ENCODE data around the gene SYT1.
A peak's percentile ranks its signal among the peaks of the same experiment; 100 is the strongest.
"Not testable (repeated sequence)": the region's sequence is repeated elsewhere in the genome, so short reads cannot be mapped to it uniquely, and the experiment has no call there.

Gene SYT1

DNA sequence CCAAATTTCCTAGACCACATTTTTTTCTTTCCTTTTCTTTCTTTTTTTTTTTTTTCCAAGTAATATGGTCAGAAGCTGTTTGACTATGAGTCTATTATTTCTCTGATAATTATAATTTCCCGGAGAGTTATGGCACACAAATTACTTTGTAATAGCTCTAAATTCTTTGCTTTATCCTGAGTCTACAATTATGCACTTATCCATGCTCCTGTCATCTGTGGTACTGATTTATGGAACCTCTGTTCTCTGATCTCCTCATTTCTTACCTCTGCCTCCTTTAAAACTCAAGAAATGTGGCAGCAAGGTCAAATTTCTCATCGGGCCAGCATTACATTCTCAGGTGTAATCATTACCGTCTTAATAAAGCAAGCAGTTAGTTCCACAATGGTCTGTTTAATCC, 544.1 kb downstream of the SYT1 start:
- no peak for DNase-seq

DNA sequence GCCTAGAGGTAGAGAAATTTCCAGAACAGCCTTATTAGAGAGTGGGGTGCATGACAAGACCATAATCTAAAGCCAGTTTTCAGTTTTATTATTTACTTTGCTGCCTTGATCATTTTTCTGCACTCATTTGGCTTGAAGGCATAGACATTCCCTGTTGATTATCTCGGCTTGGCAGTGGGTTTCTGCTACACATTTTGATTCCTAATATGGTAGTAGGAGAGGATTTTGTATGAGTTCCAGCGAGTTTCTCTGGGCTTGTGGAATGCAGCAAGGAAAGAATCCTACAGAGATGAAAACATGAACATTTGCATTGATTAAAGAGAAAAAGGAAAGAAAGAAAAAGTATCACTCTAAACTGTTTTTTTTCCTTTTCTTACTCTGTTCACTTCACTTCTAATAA, 545.0 kb downstream of the SYT1 start:
- DNase-seq = no peak

DNA sequence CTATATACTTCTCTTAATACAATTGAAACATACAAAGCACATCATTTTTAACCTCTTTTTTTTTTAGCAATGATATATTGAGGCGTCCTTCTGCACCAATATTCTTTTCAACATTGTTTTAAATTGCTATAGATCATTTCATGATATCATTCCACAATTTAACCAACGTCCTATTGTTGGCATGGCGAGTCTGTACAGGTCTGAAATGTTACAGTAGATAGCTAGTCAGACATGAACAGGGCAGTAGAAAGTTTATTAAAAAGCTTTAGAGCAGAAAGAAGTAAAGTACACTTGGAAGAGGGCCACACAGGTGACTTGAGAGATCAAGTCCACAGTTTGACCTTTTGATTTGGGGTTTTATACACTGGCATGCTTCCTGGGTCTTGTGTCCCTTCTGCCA, 547.2 kb downstream of the SYT1 start:
- no peak for DNase-seq

DNA sequence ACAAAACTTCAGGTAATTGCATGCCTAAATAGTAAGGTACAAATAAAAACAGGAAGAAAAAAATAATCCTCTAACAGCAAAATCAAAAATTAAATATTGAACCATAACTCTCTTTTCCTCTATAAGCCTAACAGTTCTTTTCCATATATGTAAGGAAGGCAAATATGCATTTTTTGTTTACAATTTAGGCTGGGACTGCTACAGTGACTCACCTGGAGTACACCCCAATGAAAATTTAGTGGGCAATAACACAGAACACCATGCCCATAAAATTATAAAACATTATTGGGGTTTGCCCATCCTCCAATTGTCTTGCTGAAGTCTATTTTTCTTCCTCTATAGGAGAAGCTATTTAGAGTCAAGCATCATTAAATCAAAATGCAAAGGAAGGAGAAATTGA, 549.2 kb downstream of the SYT1 start:
- no peak for DNase-seq

DNA sequence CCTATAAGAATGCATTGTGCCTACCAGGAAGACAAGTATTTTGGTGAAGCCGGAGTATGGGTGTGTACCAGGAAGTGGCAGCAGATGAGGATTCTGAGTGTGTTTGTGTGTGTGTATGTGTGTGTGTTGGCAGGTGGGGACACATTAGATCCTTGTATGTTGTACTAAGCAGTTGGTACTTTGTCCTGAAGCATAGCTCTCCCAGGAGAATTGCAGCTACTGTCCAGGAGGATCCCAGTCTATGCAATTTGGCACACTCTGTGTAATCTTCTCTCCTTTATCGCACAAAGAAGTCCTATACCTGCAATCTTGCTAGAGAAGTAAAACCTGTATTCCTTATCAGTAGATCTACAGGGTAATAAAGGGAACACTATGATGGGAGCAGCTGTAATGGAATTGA, 549.7 kb downstream of the SYT1 start:
- DNase-seq = no peak

DNA sequence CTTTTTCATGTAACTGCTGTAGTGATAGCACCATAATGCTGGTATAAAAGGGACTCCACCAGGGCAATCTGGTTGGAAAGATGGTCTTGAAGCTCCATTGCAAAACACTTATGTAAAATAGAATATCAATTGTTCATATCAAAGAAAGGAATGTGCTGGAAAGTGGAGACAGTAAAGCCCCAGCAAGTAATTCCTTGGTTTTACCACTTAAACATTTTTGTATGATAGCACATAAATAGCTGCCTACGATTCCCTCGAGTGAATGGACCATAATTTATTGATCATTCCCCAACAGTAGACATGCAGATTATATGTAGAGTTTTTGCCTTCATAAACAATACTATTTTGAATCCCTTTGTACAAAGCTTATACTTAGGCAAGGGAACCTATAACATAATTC, 550.7 kb downstream of the SYT1 start:
- no peak for DNase-seq

DNA sequence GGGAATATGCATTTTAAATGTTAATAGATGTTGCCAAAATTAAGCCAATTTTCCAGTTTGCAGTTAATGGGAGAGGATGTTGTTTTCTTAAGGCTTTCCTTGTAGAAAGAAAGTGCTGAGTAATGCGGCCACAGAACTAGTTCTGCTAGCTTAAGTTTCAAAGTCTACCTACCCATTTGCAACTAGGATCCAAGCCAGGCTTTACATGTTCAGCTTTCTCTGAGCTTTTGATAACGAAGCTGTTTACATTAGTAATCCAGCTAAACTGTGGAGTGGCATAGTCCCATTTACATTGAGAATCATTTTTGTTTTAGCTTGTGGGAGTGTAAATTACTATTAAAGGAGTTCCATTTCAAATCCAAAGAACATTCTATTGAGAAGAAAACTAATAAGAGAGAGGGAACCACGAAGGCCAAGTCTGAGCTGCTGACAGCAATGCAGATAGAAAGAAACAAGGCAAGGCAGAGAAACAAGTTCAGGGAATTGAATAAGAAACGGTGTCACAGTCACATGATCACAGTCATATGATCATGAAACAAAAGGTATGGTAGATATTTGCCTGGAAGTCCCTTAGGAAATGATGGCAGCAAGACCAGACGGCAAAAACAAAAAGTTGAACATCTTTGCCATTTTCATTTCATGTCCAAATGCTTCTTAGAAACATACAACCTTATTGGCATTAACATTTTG, 551.3 kb downstream of the SYT1 start:
- DNase-seq = no peak

DNA sequence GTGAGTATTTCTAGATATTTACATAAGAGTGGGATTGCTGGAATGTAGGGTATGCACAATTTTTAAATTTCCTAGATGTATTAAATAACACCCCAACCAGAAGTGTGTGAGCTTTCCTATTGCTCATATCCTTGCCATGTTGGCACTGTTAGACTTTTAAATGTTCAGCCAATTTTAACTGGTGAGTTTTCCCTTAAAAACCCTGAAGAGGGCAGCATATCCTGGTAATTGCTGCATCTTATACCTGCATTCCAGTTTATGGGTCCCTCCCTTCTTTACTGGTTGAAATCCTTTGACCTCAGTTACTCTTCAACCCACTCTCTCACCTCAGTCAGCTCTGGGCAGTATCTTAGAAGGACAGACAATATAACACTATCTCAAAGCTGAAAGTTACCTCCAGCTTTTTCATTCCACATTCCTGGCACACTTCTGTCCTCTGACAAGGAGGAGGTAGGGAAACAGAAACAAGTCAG, 555.6 kb downstream of the SYT1 start:
- peak; percentile 42 for DNase-seq

DNA sequence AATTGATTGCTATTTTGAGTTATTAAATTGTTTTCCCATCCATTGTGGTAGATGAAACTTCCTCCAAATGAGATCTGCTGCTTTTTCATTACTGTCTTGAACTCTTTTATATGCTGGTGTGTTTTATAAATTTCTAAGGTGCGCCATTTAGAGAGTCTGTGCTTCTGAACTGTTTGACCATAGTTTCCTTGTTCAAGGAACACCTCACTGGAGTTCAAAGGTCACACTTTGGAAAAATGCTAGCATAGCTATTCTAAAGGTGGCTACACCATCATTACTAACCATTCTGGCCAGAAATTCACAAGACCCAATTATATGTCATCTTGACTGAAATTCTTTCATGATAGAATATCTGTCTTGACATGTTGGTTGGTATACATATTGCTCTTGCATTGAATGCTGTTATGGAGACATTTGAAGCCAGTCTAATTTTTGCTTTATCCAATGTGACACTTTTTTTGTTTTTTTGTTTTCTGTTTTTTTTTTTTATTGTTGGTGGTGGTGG, 556.7 kb downstream of the SYT1 start:
- no peak for DNase-seq

DNA sequence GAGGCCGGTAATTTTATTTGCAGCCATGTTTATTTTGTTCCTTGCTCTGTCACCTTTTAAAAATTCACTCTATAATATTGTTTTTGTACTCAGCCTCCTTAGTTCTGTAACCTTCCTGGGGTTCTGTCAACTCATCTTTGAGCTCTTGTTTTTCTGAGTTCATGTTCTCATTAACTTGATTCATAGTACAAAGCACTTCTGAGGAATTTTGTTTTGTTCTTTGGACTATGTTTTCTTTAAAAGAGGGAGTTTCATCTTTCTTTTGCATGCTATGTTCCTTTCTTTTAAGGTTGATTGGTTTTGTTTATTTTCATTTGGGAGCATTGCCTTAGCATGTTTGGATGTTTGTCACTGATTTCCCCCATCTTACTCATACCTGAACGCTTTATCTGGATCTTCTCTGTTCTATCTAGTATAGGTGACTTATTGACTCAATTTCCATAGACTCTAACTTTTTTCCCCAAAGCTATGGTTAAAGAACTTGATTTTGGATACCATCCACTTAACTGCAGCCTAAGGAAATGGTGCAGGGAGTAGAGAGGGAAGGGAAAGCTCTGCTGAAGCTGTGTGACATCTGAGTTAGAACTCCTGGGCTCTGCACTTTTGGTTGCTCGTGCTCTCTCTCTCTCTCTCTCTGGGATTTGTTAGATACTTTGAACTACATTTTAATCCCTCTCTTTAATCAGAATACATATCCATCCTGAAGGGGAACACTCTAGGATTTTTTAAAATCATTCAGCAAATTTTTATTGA, 557.7 kb downstream of the SYT1 start:
- no peak for DNase-seq

DNA sequence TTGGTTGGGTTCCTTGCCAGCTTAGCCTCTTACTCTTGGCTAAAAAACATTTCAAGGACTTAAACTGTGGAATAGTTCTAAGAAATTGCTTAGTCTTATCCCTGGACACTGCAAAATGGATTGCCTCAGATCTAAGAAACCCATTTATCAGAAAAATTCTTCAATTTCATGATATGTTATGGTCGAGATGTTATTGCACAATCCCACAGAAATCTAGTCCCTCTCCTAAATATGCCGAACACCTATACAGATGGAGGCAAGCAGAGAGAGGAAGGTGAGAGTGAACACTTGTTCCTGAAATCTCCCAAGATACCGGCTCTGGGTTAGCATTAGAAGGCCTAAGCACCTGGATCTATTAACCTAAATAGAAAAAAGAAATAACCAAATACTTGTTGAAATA, 559.0 kb downstream of the SYT1 start:
- DNase-seq = no peak

DNA sequence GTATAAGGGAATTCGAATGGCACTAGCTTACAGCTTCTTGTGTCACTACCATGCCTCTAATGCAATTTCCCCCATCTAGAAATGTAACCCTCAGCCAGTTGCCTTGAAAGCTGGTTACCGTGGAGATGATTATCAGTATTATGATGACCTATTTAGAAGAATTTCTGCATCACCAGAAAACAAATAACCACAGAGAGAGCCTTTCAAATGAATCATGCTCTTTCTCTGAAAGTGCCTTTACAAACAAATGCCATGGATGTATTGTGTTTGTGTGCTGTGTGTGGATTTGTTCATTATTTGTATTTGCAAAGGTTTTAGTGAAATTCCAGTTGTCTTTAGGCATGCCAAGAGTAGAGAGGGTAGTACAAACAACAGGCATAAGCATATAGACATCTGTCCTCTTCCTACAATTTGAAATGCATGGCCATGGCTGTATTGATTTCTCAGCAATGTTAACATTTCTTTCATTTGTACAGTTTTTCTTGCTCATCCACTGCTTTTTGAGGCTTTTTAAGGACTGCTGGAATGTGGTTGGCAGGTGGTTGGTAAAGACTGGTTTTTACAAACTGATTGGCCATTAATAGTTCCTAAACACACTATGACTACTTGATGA, 559.6 kb downstream of the SYT1 start:
- no peak for DNase-seq

DNA sequence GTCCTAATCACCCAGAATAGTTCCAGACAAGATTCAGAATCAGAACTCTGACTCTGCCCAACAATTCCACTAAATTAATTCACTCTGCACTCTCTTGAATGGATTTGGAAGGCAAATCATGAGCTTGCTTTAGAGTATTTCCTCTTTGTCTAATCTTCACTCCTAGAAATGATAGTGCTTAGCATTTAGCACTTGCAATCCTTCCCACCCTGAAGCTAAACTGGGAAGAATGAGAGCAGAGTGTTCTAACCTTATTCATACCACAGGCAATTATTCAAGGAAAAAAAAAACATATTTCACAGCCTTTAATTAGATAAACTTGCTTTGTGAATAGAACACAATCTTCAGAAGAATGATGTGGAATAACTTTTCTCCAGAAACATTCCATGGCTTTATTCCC, 561.5 kb downstream of the SYT1 start:
- no peak for DNase-seq

DNA sequence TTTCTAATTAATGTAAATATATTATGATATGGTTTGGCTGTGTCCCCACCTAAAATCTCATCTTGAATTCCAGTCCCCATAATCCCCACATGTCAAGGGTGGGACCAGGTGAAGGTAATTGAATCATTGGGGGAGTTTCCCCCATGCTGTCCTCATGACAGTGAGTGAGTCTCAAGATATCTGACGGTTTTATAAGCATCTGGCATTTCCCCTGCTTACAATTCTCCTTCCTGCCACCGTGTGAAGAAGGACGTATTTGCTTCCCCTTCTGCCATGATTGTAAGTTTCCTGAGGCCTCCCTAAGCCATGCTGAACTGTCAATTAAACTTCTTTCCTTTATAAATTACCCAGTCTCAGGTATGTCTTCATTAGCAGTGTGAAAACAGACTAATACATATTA, 562.2 kb downstream of the SYT1 start:
- not testable (repeated sequence) for DNase-seq

DNA sequence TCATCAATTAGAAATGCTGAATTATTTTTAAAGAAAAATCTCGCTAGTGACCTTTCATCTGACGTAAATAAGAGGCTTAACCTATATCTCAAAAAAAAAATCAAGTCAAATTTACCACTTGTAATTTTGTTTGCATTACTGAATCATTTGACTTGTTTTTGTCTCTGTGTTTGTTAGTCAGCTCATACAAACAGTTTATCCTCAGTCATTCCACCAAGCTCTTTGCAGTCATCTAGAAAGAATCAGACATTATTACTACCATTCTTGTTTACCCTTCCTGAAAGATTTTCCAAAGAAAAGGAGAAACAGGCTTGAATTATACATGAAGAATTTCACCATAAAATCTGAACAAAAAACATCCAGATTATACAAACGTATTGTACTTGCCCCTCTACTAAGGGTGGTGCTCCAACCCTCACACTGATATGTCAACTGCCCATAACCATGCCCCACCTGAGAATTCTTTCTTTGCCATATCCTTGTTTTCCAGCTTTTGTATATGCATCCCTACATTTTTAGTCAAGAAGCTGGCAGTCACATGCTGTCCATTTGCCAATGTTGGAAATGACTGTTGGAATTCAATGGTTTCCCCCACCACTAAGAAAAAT, 569.0 kb downstream of the SYT1 start:
- no peak for DNase-seq

DNA sequence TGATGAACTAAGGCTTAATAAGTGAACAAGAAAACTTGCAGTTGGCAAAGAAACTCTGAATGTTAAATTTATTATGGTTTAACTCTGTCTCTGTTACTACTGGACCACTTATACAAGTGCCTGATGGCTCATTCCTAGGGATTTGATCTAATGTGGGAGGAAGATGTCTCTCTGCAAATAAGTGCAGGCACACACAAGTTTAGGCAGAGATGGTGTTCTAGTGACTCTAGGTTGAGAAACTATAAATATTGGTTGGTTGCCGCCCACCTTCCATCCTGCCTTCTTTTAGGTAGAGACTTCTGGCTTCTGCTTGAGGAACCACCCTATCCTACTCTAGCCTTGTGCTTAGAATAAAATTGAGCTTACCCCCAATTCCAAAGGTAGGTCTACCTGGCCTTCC, 570.0 kb downstream of the SYT1 start:
- no peak for DNase-seq

DNA sequence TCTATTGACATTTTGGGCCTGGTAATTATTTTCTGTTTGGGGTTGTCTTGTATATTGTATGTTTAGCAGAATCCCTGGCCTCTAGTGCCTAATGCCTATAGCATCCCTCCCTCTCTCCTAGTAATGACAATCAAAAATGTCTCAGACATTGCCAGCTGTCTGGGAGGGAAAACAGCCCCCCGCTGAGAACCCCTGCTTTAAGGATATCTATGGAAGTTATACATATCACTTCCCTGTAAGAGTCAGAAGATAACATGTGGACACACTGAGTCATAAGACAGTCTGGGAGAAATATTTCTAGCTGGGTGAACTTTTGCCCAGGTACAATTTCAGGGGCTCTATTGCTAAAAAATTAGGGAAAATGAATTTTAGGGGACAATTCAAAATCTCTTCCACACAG, 571.2 kb downstream of the SYT1 start:
- no peak for DNase-seq

DNA sequence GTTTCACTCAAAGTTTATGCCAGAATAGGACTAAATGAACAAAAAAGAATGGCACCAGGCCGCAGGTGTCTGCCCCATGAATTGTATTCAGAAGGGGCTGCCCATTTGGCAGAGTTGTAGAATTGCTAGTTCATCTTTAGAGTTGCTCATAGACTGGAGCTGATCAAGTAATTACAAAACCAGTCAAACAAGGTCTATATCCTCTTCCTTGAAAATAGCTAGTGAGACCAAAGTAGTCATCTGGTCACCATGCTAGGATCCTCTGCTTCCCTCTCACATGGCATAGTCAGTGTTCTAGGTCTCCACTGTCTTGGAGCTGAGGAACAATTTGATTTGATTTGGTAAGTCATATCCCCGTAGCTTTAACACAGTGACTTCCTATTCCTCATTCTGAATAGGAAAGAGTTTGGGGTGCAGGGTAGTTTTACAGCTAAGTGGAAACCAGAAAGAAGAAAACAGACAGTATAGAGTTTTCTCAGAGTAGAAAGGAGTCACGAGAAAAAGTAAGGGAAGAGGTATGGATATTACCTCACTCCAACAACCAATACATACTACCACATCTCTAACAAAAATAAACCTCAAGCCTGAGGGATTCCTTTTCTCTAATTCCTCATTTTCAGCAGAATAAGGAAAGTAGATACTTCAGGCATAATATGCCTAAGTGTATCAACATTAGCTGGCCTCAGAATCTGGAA, 574.1 kb downstream of the SYT1 start:
- DNase-seq = no peak

DNA sequence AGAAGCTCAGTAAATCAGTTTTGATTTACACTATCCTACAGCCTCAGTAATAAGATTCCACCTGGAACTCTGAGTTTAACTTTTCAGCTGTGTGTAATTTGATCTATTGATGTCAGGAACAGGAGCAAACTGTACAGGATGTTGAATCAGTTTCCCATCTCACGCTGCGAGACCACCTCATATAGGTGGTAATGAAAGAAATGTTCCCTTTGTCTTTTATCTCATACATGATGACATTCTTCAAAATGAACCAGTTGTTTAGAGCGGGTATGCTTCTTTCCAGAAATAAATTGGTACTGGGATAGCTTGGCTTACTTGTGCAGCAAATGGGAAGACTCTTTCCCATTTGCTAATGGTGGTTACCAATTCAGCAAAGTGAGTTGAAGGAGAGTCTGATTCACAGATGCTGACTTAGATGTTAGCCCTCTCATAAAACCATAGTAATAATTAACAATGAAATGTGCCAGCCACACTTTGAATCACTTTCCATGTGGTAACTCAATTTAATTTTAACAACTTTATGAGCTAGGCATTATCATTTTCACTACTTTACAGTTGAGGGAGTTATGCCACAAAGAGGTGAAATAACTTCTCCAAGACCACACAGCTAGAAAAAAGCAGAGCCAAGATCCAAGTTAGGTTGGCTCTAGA, 574.7 kb downstream of the SYT1 start:
- no peak for DNase-seq

DNA sequence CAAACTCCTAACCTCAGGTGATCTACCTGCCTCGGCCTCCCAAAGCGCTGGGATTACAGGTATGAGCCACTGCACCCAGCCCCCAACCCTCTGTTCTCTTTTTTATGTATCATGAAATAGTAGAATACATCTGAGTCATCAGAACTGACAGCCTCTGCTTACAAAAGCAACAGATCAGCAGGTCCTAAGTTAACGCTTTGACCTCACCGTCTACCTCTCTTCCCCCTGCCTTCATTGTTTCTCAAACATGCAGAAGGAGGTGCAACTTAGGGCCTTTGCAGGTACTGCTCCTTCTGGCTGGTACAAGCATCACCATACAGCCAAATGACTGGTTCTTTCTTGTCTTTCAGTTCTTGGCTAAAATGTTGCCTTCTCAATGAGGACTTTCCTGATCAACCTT, 577.0 kb downstream of the SYT1 start:
- no peak for DNase-seq

DNA sequence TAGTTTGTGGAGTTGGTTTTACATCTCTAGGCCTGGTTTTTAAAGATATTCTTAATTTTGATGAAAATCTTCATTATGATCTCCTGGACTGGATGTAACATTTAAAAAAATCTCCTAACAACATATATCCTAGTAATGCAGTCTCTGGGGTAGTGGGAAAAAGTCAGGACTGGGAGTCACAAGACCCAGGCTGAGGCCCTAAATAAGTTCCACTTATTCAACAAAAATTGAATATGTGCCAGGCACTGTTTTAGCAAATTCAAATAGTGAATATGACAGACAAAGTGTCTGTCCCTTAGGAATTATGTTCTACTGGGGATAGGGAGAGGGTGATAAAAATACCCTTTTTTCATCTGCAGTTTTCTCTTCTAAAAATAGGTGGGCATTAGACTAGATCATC, 577.8 kb downstream of the SYT1 start:
- DNase-seq = no peak

DNA sequence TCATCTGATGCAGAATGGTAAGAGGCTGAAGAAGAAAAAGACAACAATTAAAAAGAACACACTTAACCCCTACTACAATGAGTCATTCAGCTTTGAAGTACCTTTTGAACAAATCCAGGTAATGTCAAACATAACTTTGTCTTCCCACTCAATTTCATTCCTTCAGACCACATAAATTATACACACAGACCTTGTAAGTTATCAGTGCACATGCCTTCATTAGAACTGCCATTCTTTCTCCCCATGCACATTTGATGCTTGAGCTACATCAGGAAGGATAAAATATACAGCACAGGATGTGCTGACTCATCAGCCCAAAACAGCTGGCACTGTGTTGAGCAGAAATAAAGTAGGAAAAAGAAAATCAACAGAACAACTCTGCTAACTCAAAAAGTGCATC, 579.5 kb downstream of the SYT1 start:
- DNase-seq = no peak
